ENCODE measurements around the gene EME2. TPM values are rescaled to one million over a fixed set of nuclear protein-coding genes. Genes with fewer than 3 reads are reported as not detected.

EME2 gene
- total and polyA plus RNA-seq, 8 donors = 7.0 to 25.3 (median 9.3) TPM

DNA sequence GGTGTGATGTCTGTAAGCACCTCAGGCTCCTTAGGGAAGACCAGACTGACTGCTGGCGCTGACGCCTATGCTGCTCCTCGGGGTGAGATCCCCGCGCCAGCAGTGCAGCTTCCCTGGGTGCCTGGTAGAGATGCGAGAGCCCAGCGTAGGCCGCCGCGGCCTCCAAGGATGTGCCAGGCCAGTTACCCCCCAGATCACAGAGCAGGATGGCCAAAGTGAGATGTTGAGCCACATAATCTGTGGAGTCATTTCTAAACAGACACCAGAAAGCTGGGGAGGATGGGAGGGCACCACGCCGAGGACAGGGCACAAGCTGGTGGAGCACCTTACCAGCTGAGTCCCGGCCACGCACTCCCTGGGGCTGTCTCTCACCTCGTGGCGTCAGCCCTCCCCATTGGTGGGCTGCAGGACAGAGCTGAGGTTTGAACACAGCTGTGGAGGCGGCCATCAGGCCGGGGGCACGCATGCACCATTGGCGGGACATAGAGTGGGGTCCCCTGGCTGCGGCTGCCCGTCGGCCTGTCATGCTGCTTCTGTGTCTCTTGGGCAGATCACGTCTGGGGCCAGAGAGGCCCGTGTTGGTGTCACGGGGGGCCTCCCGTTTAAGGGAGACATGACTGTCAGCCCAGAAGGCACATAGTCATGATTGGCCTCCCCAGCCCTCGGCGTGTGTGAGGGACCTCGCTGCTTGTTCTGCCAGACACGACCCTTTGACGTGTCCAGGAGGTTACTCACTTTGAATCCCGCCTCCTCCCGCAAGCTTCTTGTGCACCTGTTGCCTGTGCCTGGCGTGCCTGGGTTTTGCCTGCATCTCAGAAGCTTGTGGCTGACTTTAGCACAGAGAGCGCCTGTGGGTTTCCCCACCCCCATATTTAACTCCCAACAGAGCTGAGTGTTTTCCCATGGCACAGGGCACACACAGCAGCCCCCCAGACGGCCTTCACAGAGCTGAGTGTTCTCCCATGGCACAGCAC is 44.7 kb upstream of the EME2 start:
- intact Hi-C loops (cut with DNase I) = no loop called here
- Histone ChIP-seq H3K4me1 (peaks cover 1 to 10% of the 10 kb centered on the region in 2 donors), H3K9me3 (no peaks in the 10 kb centered on the region), H3K27me3 (no peaks in the 10 kb centered on the region), H3K27ac (no peak overlapping the region), H3K4me3 (no peak overlapping the region), H3K36me3 (peaks cover 0 to 71% of the 10 kb centered on the region in 2 donors)
- ATAC-seq (no peak), DNase-seq (no peak)
- TF ChIP-seq, protein P1, sequence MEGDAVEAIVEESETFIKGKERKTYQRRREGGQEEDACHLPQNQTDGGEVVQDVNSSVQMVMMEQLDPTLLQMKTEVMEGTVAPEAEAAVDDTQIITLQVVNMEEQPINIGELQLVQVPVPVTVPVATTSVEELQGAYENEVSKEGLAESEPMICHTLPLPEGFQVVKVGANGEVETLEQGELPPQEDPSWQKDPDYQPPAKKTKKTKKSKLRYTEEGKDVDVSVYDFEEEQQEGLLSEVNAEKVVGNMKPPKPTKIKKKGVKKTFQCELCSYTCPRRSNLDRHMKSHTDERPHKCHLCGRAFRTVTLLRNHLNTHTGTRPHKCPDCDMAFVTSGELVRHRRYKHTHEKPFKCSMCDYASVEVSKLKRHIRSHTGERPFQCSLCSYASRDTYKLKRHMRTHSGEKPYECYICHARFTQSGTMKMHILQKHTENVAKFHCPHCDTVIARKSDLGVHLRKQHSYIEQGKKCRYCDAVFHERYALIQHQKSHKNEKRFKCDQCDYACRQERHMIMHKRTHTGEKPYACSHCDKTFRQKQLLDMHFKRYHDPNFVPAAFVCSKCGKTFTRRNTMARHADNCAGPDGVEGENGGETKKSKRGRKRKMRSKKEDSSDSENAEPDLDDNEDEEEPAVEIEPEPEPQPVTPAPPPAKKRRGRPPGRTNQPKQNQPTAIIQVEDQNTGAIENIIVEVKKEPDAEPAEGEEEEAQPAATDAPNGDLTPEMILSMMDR (IDR thresholded peaks at IDR 0.05) = no peak

DNA sequence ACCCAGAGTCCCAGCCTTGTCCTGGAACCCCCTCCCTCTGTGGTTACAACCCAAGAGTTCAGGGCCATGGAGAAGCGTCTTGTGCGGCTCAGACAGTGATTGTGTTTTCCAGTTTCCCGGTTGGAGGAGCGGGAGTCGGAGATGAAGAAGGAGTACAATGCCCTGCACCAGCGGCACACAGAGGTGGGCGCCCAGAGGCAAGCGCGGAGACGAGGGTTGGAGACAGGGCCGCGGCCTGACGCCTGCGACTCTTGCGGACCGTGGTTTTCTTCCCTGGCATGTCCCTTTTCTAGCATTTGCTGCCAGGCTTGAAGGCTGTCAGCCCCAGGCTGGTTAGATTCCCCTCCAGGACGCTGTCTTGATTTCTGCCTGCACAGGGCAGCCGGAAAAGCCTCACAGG is 43.6 kb upstream of the EME2 start:
- Histone ChIP-seq H3K9me3 (no peaks in the 10 kb centered on the region), H3K4me1 (no peaks in the 10 kb centered on the region), H3K4me3 (no peak overlapping the region), H3K27me3 (no peaks in the 10 kb centered on the region), H3K36me3 (peaks cover 0 to 82% of the 10 kb centered on the region in 2 donors), H3K27ac (no peak overlapping the region)
- no peak for DNase-seq
- intact Hi-C loops (cut with DNase I) = no loop called here
- TF ChIP-seq, protein P1 (IDR thresholded peaks at IDR 0.05) = no peak
- ATAC-seq = no peak

DNA sequence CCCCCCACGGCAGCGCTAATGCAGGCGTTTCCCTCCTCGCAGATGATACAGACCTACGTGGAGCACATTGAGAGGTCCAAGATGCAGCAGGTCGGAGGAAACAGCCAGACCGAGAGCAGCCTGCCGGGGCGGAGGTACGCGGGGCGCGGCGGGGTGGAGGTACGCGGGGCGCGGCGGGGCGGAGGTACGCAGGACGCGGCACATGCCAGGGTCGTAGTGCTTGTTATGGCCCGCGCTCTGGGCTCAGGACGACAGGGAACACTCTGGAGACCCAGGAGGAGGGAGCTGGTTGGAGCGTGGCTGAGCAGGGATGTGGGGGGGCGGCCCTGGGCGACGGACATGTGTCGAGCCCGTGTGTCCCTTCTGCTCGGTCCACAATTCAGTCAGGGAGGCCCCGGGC is 43.2 kb upstream of the EME2 start:
- H3K4me3 ChIP-seq = no peak overlapping the region
- intact Hi-C loops (cut with DNase I) = no loop called here
- TF ChIP-seq, protein P1 (IDR thresholded peaks at IDR 0.05) = no peak
- no peaks in the 10 kb centered on the region for H3K9me3 ChIP-seq
- H3K36me3 ChIP-seq = peaks cover 0 to 84% of the 10 kb centered on the region in 2 donors
- H3K4me1 ChIP-seq = no peaks in the 10 kb centered on the region
- ATAC-seq = no peak
- no peak overlapping the region for H3K27ac ChIP-seq
- no peaks in the 10 kb centered on the region for H3K27me3 ChIP-seq
- no peak for DNase-seq

DNA sequence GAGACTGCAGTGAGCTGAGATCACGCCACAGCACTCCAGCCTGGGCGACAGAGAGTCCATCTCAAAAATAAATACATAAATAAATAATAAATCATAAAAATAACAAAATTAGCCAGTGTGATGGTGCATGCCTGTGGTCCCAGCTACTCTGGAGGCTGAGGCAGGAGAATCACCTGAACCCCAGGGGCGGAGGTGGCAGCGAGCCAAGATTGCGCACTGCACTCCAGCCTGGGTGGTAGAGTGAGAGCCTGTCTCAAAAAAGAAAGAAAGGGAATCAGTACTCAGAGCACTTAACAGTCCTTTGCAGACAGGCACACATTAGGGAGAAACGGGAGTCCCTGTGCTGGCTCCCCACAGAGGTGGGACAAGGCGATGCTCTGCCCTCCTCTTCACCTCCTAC is 41.5 kb upstream of the EME2 start:
- ATAC-seq = no peak
- TF ChIP-seq, protein P1 (IDR thresholded peaks at IDR 0.05) = no peak
- H3K36me3 ChIP-seq = peaks cover 0 to 82% of the 10 kb centered on the region in 2 donors

DNA sequence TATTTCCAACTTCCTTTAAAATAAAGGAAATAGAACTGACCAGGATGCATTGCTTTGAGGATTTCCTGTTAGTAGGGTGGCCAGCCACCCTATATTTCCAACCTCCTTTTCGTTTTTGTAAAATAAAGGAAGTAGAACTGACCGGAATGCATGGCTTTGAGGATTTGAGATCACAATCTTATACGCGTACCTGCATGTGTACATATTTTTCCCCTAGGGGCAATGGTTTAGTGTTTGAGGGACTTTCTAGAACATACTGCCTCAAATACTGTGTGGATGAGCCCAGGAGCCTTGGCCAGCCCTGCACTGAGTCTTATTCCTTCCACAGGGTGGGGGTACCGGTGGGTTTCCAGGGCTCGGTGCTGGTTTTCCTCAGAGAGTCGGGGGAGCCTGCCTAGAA is 41.0 kb upstream of the EME2 start:
- Histone ChIP-seq H3K4me1 (no peaks in the 10 kb centered on the region), H3K9me3 (no peaks in the 10 kb centered on the region), H3K27me3 (no peaks in the 10 kb centered on the region), H3K36me3 (peaks cover 0 to 77% of the 10 kb centered on the region in 2 donors), H3K27ac (no peak overlapping the region), H3K4me3 (no peak overlapping the region)
- TF ChIP-seq, protein P1 (IDR thresholded peaks at IDR 0.05) = no peak
- intact Hi-C loops (cut with DNase I) = no loop called here
- DNase-seq (no peak), ATAC-seq (no peak)

More for the DNA sequence above, 41.5 kb upstream of the EME2 start:
- Histone ChIP-seq H3K4me3 (no peak overlapping the region), H3K27me3 (no peaks in the 10 kb centered on the region), H3K4me1 (no peaks in the 10 kb centered on the region), H3K9me3 (no peaks in the 10 kb centered on the region), H3K27ac (no peak overlapping the region)
- no peak for DNase-seq
- intact Hi-C loops (cut with DNase I) = no loop called here

Data from left lung (tissue), 10 donors.